ENCODE data around the gene CTSC. TPM values are rescaled to one million over a fixed set of nuclear protein-coding genes. Genes with fewer than 3 reads are reported as not detected.

The CTSC gene
- total RNA-seq, 4 donors from 2014 or later, result 38.5 to 167 (median 109) TPM

- DNase-seq, result no peak
- H3K4me1 ChIP-seq, result peaks cover 9 to 82% (median 21%) of the 10 kb centered on the region in 3 donors
- H3K36me3 ChIP-seq, result peaks cover 0 to 61% (median 0%) of the 10 kb centered on the region in 3 donors
- WGBS, 2 donors, result 79 to 93% methylated on average over 8 of the region's 8 CpGs
- intact Hi-C loops (cut with DNase I), result no loop called here
- no peaks in the 10 kb centered on the region for H3K9me3 ChIP-seq
- H3K4me3 ChIP-seq, result no peak overlapping the region
- H3K27me3 ChIP-seq, result no peaks in the 10 kb centered on the region
- TF ChIP-seq CTCF (IDR thresholded peaks at IDR 0.05) (no peak), POLR2A (IDR thresholded peaks at IDR 0.05) (no peak)
- H3K27ac ChIP-seq, result no peak overlapping the region
Observed at GRCh38 chr11:88329563-88330250, 7.8 kb downstream of the CTSC start.

GRCh38 chr11:88327462-88328143, 9.9 kb downstream of the CTSC start:
- Histone ChIP-seq H3K4me3 (no peak overlapping the region), H3K27ac (no peak overlapping the region), H3K9me3 (no peaks in the 10 kb centered on the region), H3K4me1 (peaks cover 0 to 65% (median 9%) of the 10 kb centered on the region in 3 donors), H3K27me3 (no peaks in the 10 kb centered on the region), H3K36me3 (peaks cover 0 to 60% (median 0%) of the 10 kb centered on the region in 3 donors)
- intact Hi-C loops (cut with DNase I), result no loop called here
- WGBS, 2 donors, result 36 to 43% methylated on average over 3 of the region's 3 CpGs
- no peak for DNase-seq
- TF ChIP-seq CTCF (IDR thresholded peaks at IDR 0.05), result no peak

GRCh38 chr11:88327061-88327460, 10.5 kb downstream of the CTSC start:
- no peak overlapping the region for H3K4me3 ChIP-seq
- H3K9me3 ChIP-seq, result no peaks in the 10 kb centered on the region
- WGBS, 2 donors, result 44 to 59% methylated on average over 2 of the region's 2 CpGs
- intact Hi-C loops (cut with DNase I), result no loop called here
- H3K36me3 ChIP-seq, result peaks cover 0 to 55% (median 0%) of the 10 kb centered on the region in 3 donors
- DNase-seq, result no peak
- H3K27me3 ChIP-seq, result no peaks in the 10 kb centered on the region
- H3K4me1 ChIP-seq, result peaks cover 0 to 61% (median 9%) of the 10 kb centered on the region in 3 donors
- TF ChIP-seq POLR2A (IDR thresholded peaks at IDR 0.05) (no peak), CTCF (IDR thresholded peaks at IDR 0.05) (no peak)
- no peak overlapping the region for H3K27ac ChIP-seq

- no peaks in the 10 kb centered on the region for H3K9me3 ChIP-seq
- WGBS, 2 donors, result 75 to 76% methylated on average over 3 of the region's 3 CpGs
- intact Hi-C loops (cut with DNase I), result no loop called here
- no peaks in the 10 kb centered on the region for H3K27me3 ChIP-seq
- H3K36me3 ChIP-seq, result peaks cover 0 to 45% (median 0%) of the 10 kb centered on the region in 3 donors
- H3K4me3 ChIP-seq, result no peak overlapping the region
- no peak overlapping the region for H3K27ac ChIP-seq
- no peak for TF ChIP-seq POLR2A (IDR thresholded peaks at IDR 0.05)
- TF ChIP-seq CTCF (IDR thresholded peaks at IDR 0.05), result no peak
- no peak for DNase-seq
- peaks cover 0 to 59% (median 9%) of the 10 kb centered on the region in 3 donors for H3K4me1 ChIP-seq
Observed at GRCh38 chr11:88326099-88326498, 11.4 kb downstream of the CTSC start.
